HEK293T (cell line): Measurements from ENCODE around the gene GJD4.

ENCODE experiments used
- CTCF ChIA-PET: fragments of 350-600 bp; formaldehyde crosslinking; extraction: SDS; loops from one replicate; lab custom pipeline; 2021; ENCODE audit warnings: antibody characterized with exemption, inconsistent platforms; lab: Yijun Ruan, JAX
- POLR2A ChIA-PET: fragments of 350-600 bp; formaldehyde crosslinking; extraction: SDS; loops from one replicate; lab custom pipeline; 2020; ENCODE audit warnings: antibody characterized with exemption, inconsistent platforms; lab: Yijun Ruan, JAX
- DNase-seq: peaks from one replicate; pipeline ENCODE4 v3.0.0; 2012; ENCODE audit warnings: mixed read lengths; ENCODE audit errors: extremely low spot score
- ARNT ChIP-seq: fragments of 450-650 bp; IDR thresholded peaks from 2 replicates; pipeline ENCODE4 v1.6.1; 2017; ENCODE audit warnings: mild to moderate bottlenecking
- BHLHE40 ChIP-seq: fragments of 450-650 bp; IDR thresholded peaks from 2 replicates; pipeline ENCODE4 v1.6.1; 2016; ENCODE audit warnings: mild to moderate bottlenecking, moderate library complexity, borderline replicate concordance
- CTBP1 ChIP-seq: fragments of 450-650 bp; IDR thresholded peaks from 2 replicates; pipeline ENCODE4 v1.6.1; 2016; ENCODE audit warnings: borderline replicate concordance
- ELF4 ChIP-seq: fragments of 450-650 bp; IDR thresholded peaks from 2 replicates; pipeline ENCODE4 v1.6.1; 2017; ENCODE audit warnings: antibody characterized with exemption
- FOXA1 ChIP-seq: fragments of 450-650 bp; IDR thresholded peaks from 2 replicates; pipeline ENCODE4 v1.6.1; 2016; ENCODE audit warnings: mild to moderate bottlenecking
- FOXK2 ChIP-seq: fragments of 450-650 bp; IDR thresholded peaks from 2 replicates; pipeline ENCODE4 v1.6.1; 2016; ENCODE audit warnings: mild to moderate bottlenecking
- FOXM1 ChIP-seq: fragments of 450-650 bp; IDR thresholded peaks from 2 replicates; pipeline ENCODE4 v1.6.1; 2017; ENCODE audit warnings: mild to moderate bottlenecking, borderline replicate concordance
- HDGF ChIP-seq: fragments of 450-650 bp; IDR thresholded peaks from 2 replicates; pipeline ENCODE4 v1.6.1; 2017; ENCODE audit warnings: antibody characterized with exemption, borderline replicate concordance
- L3MBTL2 ChIP-seq: fragments of 450-650 bp; conservative IDR thresholded peaks from 2 replicates; pipeline ENCODE4 v1.6.1; 2016; ENCODE audit warnings: mild to moderate bottlenecking
- LEF1 ChIP-seq: fragments of 450-650 bp; IDR thresholded peaks from 2 replicates; pipeline ENCODE4 v1.6.1; 2017; ENCODE audit warnings: mild to moderate bottlenecking, borderline replicate concordance
- NFRKB ChIP-seq: fragments of 450-650 bp; IDR thresholded peaks from 2 replicates; pipeline ENCODE4 v1.6.1; 2016; ENCODE audit warnings: mild to moderate bottlenecking, moderate library complexity
- SP1 ChIP-seq: fragments of 450-650 bp; IDR thresholded peaks from 2 replicates; pipeline ENCODE4 v1.6.1; 2017
- SUZ12 ChIP-seq: fragments of 450-650 bp; IDR thresholded peaks from 2 replicates; pipeline ENCODE4 v1.6.1; 2016; ENCODE audit warnings: mild to moderate bottlenecking
- TARDBP ChIP-seq: fragments of 450-650 bp; IDR thresholded peaks from 2 replicates; pipeline ENCODE4 v1.6.1; 2016
- ZNF384 ChIP-seq: fragments of 450-650 bp; IDR thresholded peaks from 2 replicates; pipeline ENCODE4 v1.6.1; 2016
- TF ChIP-seq, protein P1 (sequence below): fragments of 450-650 bp; IDR thresholded peaks from 2 replicates; pipeline ENCODE4 v1.6.1; 2016

GJD4 gene

DNA sequence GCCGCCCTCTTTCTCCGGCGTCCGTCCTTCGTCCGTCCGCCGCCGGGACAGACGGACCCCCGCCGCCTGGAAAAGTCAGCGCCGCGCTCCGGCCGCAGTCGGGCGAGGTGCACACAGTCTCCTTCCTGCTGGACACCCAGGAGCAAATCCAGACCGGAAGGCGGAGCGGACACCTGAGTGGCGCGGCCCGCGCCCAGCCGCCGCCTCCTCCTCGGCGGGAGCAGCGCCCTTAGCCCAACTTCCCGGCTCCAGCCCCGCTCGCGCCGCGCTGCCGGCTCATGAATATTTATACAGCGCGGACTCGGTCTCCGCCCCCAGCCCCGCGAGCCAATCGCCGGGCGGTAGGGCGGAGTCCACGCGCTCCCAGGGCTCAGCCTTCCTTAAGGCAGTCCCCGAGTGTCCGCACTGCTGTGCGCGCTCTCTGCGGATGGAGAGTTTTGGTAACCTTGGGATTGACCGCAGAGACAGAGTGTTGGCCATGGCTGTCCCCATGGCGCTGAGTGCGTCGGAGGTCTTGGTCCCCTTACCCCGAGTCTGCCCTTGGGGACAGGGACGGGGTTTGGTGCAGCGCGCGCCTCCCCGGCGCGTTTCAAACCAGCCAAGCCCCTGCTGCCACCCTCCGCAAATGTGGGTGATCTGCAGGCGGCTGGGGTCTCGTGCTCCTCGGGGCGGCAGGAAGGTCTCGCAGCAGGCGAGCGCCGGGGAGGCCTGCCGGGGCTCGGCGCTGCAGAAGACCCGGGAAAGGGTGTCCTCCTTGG, 37.1 kb downstream of the GJD4 start, which contains the start of gene FZD8:
Gene FZD8 (minus strand): TSS at position 262 of the 758 bp plus-strand sequence. CDS start 867 bp downstream, outside the sequence.
- ChIA-PET CTCF (no interaction called here), POLR2A (no interaction called here)
- no peak for TF ChIP-seq TARDBP
- no peak for TF ChIP-seq ARNT
- no peak for TF ChIP-seq LEF1
- TF ChIP-seq, protein P1, sequence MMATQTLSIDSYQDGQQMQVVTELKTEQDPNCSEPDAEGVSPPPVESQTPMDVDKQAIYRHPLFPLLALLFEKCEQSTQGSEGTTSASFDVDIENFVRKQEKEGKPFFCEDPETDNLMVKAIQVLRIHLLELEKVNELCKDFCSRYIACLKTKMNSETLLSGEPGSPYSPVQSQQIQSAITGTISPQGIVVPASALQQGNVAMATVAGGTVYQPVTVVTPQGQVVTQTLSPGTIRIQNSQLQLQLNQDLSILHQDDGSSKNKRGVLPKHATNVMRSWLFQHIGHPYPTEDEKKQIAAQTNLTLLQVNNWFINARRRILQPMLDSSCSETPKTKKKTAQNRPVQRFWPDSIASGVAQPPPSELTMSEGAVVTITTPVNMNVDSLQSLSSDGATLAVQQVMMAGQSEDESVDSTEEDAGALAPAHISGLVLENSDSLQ = peak; percentile 47; the same call in 1 of the 2 replicates
- TF ChIP-seq L3MBTL2 = 0 out of 2 replicates have a peak, but pooled peaks have one; percentile 27
- peak; percentile 81 for DNase-seq

DNA sequence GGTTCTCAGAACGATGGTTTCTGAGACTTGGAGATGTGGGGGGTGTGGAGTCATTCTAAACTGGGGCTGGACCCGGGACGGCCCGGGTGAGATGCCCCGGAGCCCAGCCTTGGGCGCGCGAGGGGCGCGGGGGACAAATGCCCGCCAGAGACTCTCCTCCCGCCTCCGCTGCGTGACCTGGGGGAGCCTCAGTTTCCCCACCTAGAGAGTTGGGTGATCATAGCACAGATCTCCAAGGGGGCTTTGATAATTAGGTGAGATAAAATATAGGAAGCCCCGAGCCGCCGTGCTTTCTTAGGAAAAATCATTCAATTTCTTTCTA, 37.6 kb downstream of the GJD4 start:
- ChIA-PET CTCF (no interaction called here), POLR2A (no interaction called here)
- no peak for DNase-seq
- TF ChIP-seq ZNF384 = no peak
- no peak for TF ChIP-seq L3MBTL2
- TF ChIP-seq FOXA1 = no peak
- TF ChIP-seq, protein P1 = no peak
- TF ChIP-seq ELF4 = no peak
- TF ChIP-seq LEF1 = no peak
- no peak for TF ChIP-seq HDGF
- no peak for TF ChIP-seq ARNT
- TF ChIP-seq SP1 = no peak
- no peak for TF ChIP-seq FOXM1
- no peak for TF ChIP-seq CTBP1
- TF ChIP-seq NFRKB = no peak
- TF ChIP-seq TARDBP = no peak
- TF ChIP-seq BHLHE40 = no peak
- TF ChIP-seq FOXK2 = no peak
- TF ChIP-seq SUZ12 = no peak

DNA sequence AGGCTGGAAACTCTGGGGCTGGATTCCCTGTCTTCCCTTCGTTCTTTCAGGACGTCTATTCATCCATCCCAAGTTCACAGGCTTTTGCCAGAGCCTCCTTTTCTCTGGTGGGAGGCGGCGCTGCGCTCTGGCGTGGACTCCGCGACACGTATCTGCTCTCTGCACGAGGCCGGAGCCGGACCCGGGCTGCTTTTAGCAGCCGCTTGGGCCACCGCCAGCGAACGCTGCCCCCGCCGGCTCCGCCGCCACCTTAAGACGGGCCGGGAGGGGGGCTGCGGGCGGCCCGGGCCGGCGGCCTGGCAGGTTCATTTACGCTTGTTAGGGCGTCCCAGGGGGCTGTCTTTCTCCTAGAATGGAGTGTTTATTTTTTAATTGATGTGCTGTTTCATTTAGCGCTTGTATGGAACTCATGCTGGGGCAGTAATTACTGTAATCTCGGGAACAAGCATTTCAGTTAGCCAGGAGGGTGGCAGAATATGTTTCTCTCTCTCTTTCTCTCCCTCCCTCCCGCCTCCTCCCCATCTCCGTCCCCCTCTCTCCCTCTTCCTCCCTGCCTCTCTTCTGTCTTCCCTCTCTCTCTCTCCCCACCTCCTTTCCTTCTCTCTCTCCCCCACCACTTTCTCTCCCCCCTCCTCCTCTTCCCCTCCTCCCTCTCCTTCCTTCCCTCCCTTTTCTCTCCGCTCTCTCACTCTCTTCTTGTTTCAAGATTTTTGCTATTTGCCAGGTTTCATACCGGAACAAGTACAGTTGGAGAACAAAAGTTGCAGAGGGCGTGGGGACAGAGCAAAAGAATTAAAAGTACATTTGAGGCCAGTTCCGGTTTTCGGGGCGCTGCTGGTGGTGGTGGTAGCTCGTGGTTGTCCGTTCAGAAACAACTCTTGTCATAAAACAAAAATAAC, 38.3 kb downstream of the GJD4 start:
- peak; percentile 30 for DNase-seq
- ChIA-PET POLR2A (no interaction called here), CTCF (interaction anchor here (0.7 kb wide), 1 partner anchor 838 kb away, joined by 6 read pairs; no protein-coding TSS in a partner anchor)
- TF ChIP-seq SP1 (no peak), L3MBTL2 (peak; percentile 34)

DNA sequence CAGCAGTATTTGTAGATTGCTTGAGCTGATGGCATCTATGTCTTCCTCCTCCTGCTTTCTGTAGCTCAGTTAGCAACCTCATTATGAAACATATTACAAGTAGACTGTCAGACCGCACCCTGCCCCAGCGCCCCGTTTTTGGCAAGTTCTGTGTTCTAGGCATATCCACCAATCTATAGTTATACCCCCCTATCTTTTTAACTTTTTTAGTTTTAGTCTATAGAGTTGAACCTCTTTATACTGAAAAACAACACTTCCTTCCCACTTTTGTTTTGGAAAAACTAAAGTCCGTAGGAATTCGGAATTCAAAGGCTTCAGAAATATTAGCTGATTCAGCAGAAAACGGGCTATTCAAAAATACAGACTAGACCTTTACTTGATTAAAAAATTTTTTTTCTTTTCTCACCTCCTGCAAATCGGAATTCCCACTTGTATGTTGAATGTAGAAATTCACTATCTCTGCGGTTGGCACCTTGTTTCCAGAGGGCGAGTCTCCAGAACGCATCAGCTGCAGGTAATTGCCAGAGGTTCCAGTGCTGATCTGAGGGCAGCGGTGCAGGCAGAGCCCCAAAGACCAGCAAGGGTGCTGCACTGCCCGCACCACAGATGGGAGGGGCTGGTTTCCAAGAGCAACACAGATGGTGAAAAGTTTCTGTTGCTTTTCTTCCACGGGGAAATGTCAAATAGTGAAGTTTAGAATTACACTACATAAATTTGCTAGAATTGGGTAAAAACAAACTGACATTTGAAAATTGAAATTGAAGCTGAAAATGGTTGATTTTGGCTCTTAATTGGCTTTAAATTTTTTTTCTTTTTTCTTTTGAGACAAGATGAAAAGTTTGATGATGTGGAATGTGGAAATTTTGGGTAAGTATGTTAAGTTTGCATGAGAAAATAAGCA, 39.2 kb downstream of the GJD4 start:
- CTCF ChIA-PET = interaction anchor here (0.7 kb wide), 1 partner anchor 837 kb away, joined by 6 read pairs; no protein-coding TSS in a partner anchor
- DNase-seq = no peak
- POLR2A ChIA-PET = no interaction called here
- TF ChIP-seq, protein P1 = no peak
- TF ChIP-seq FOXK2 (no peak), SP1 (no peak), LEF1 (no peak), ZNF384 (no peak), FOXM1 (no peak), FOXA1 (no peak), ELF4 (no peak)

DNA sequence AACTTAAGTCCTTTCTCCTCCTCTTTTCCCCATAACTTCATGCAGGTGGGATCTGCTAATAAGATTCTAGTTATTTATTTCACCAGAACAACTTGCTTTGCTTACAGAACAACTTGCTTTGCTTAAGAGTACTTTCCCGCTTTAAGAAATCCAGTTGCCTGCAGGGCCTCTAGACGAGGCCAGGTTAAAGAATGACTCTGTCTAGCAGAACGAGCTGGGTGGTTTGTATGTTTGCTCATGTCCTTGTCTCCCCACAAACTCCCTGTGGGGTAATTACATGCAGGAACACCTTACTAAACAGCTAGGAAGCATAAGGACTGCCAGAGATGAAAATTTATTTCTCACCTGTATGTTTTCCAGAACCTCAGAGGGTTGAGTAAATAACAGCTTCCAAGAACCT, 45.8 kb downstream of the GJD4 start:
- no peak for DNase-seq
- ChIA-PET POLR2A (no interaction called here), CTCF (no interaction called here)
- TF ChIP-seq FOXA1 = no peak
- no peak for TF ChIP-seq ZNF384
- no peak for TF ChIP-seq SP1

- TF ChIP-seq TARDBP (no peak), FOXM1 (no peak), BHLHE40 (no peak), ELF4 (no peak), SUZ12 (no peak), SP1 (no peak), FOXA1 (no peak), ZNF384 (no peak), NFRKB (no peak), LEF1 (no peak), HDGF (no peak), FOXK2 (no peak), CTBP1 (no peak)
- TF ChIP-seq, protein P1 = no peak
- ChIA-PET CTCF (no interaction called here), POLR2A (no interaction called here)
- DNase-seq = no peak
These were observed 47.7 kb downstream of the GJD4 start for GRCh38 chr10:35652824-35653223.
